ENCODE results near the gene CENPP.

The CENPP gene

DNA sequence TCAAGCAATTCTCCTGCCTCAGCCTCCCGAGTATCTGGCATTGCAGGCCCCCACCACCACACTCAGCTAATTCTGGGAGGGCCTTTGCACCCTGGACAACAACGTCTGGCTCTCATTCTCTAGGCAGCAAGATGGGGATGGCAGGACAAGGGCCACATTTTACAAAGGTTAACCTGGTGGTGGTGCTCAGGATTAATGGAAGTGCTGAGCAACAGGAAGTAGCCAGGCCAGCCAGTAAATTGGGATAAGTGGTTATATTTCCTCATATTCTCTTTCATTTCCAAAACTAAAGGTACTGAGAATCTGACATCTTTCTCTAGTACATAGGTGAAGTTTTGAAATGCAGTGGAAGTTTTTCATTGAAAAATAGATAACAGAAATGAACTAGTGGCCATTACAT is 181.3 kb downstream of the CENPP start:
- TF ChIP-seq, protein P1, sequence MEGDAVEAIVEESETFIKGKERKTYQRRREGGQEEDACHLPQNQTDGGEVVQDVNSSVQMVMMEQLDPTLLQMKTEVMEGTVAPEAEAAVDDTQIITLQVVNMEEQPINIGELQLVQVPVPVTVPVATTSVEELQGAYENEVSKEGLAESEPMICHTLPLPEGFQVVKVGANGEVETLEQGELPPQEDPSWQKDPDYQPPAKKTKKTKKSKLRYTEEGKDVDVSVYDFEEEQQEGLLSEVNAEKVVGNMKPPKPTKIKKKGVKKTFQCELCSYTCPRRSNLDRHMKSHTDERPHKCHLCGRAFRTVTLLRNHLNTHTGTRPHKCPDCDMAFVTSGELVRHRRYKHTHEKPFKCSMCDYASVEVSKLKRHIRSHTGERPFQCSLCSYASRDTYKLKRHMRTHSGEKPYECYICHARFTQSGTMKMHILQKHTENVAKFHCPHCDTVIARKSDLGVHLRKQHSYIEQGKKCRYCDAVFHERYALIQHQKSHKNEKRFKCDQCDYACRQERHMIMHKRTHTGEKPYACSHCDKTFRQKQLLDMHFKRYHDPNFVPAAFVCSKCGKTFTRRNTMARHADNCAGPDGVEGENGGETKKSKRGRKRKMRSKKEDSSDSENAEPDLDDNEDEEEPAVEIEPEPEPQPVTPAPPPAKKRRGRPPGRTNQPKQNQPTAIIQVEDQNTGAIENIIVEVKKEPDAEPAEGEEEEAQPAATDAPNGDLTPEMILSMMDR (IDR thresholded peaks at IDR 0.05; ENCODE audit: insufficient read depth, low read length, poor library complexity, severe bottlenecking): no peak
- DNase-seq (ENCODE audit: extremely low read depth, insufficient read length): no peak

DNA sequence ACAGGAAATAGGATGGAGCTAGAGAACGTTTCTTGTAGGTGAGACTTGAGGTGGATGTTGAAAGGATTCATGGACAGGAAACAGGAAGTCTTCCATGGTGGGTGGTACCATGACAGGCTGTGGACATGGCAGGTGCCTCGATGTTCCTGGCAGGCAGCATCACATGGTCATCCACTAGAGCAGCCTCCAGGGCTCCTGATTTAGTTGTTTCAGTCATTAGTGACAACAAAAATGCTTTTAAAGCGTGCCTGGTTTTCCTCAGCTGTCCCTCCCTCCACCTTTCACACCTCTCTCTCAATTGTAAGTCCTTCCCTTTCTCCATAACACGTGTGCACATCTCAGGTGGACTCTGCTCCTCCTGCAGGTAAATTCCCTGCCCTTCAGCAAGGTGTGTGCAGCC is 181.7 kb downstream of the CENPP start:
- H3K27me3 ChIP-seq (replicated peaks; ENCODE audit: control insufficient read depth, insufficient read depth, low read length): no peaks in the 10 kb centered on the region
- no peak for DNase-seq (ENCODE audit: extremely low read depth, insufficient read length)
- TF ChIP-seq, protein P1 (IDR thresholded peaks at IDR 0.05; ENCODE audit: insufficient read depth, low read length, poor library complexity, severe bottlenecking): no peak
- H3K4me3 ChIP-seq (replicated peaks; ENCODE audit: low read depth, low read length): no peak overlapping the region
- no peaks in the 10 kb centered on the region for H3K36me3 ChIP-seq (ENCODE audit: control insufficient read depth, insufficient read depth, low read length)

More for the DNA sequence above, 181.3 kb downstream of the CENPP start:
- no peaks in the 10 kb centered on the region for H3K27me3 ChIP-seq (replicated peaks; ENCODE audit: control insufficient read depth, insufficient read depth, low read length)
- no peaks in the 10 kb centered on the region for H3K36me3 ChIP-seq (ENCODE audit: control insufficient read depth, insufficient read depth, low read length)
- H3K4me3 ChIP-seq (replicated peaks; ENCODE audit: low read depth, low read length): no peak overlapping the region

DNA sequence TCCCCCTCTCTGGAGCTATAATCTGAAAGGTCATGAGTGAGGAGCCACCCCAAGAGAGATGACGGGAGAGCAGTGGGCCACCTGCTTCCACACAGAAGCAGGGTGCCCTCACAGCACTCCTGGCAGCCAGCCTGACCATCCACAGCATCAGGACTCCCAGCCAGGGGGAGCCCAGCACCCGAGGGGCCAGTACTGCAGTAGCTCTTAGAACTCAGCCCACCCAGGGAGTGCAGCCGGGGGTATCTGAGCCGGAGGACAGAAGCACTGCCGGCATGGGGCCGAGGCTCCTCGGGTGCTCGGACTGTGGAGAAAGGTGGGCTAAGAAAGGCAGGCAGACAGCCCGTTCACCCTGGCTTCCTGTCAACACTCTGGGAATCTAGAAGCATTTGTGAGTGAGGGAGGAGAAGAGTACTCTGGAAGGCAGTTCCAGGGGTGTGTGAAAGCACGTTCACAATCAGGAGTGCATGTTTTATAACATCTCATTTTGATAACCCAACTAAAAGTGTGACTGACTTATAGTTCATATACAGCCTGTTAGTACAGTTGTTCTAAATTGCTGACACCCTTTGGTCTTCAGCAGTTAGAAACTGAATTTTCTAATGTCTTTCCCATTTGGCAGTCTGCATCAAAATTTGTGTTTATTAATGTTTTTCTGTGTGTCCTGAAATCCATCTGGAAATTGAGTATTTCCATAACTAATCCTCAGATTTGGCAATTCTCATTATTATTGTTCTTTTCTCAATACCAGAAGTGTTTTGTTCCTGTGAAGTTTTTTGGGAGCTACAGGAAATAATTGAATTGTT is 182.5 kb downstream of the CENPP start:
- Histone ChIP-seq H3K27me3 (replicated peaks; ENCODE audit: control insufficient read depth, insufficient read depth, low read length) (no peaks in the 10 kb centered on the region), H3K36me3 (ENCODE audit: control insufficient read depth, insufficient read depth, low read length) (no peaks in the 10 kb centered on the region), H3K4me3 (replicated peaks; ENCODE audit: low read depth, low read length) (no peak overlapping the region)
- DNase-seq (ENCODE audit: extremely low read depth, insufficient read length): no peak
- TF ChIP-seq, protein P1 (IDR thresholded peaks at IDR 0.05; ENCODE audit: insufficient read depth, low read length, poor library complexity, severe bottlenecking): no peak

DNA sequence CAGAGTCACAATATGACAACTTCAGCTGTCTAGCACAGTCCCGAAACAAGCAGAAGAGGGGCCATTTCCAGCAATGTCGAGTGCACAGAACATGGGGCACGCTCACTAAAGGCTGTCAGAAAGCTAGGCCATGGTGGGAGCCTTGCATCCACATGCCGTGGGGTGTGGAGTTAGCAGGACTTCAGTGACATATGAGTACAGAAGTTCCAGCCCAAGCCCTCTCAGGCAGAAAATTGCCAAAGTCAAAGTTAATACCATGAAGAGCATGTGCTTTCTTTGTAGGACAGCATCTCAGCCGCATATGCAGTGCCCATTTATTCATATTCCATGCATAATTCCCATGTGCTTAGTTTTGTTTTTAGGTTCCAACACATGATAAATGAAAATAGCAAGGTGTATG is 183.3 kb downstream of the CENPP start:
- no peaks in the 10 kb centered on the region for H3K36me3 ChIP-seq (ENCODE audit: control insufficient read depth, insufficient read depth, low read length)
- no peak for DNase-seq (ENCODE audit: extremely low read depth, insufficient read length)
- TF ChIP-seq, protein P1 (IDR thresholded peaks at IDR 0.05; ENCODE audit: insufficient read depth, low read length, poor library complexity, severe bottlenecking): no peak

DNA sequence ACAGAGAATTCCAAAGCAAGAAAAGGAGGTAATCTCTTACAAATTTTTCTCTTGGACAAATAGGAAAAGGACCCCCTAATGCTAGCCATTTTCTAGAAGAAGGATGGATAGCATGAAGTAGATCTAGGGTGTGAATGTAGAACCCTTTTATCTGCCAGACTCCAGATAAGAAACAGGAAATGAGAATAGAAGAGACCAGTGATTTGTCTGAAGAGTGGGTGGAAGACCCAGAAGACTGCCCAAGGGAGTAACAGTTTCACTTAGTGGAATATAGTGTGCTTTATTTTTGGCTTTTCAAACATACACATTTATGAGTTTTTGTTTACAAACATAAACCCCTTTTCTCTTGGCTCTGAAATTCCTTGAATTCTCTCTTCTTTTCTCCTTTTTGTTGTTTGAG is 185.0 kb downstream of the CENPP start:
- H3K36me3 ChIP-seq (ENCODE audit: control insufficient read depth, insufficient read depth, low read length): no peaks in the 10 kb centered on the region
- no peaks in the 10 kb centered on the region for H3K27me3 ChIP-seq (replicated peaks; ENCODE audit: control insufficient read depth, insufficient read depth, low read length)
- no peak overlapping the region for H3K4me3 ChIP-seq (replicated peaks; ENCODE audit: low read depth, low read length)
- TF ChIP-seq, protein P1 (IDR thresholded peaks at IDR 0.05; ENCODE audit: insufficient read depth, low read length, poor library complexity, severe bottlenecking): no peak
- no peak for DNase-seq (ENCODE audit: extremely low read depth, insufficient read length)

More for the DNA sequence above, 183.3 kb downstream of the CENPP start:
- Histone ChIP-seq H3K27me3 (replicated peaks; ENCODE audit: control insufficient read depth, insufficient read depth, low read length) (no peaks in the 10 kb centered on the region), H3K4me3 (replicated peaks; ENCODE audit: low read depth, low read length) (no peak overlapping the region)
